H1 (cell line): ENCODE results near the gene ACADSB. TPM values are rescaled to one million over a fixed set of nuclear protein-coding genes. Genes with fewer than 3 reads are reported as not detected.

Source experiments
- CTCF ChIA-PET: fragments of 300-600 bp; sonication (Branson Sonifier 250); formaldehyde crosslinking; loops from one replicate; lab custom pipeline; 2021; ENCODE audit not compliant: partially characterized antibody; lab: Charles Lee
- POLR2A ChIA-PET: fragments of 300-600 bp; sonication (Branson Sonifier 250); formaldehyde crosslinking; loops from one replicate; lab custom pipeline; 2021; ENCODE audit warnings: inconsistent platforms; ENCODE audit not compliant: partially characterized antibody; lab: Charles Lee
- DNase-seq, 2 experiments: peaks; one replicate each; pipeline versions ENCODE4 v3.0.0 to v3.0.0-alpha.2; 2010 to 2022; ENCODE audit warnings: low spot score in 2 of 2, low read depth in 1 of 2, mixed read lengths in 1 of 2
- FAIRE-seq: peaks from 2 replicates; lab custom pipeline; 2011; peaks lifted over from hg19 to GRCh38; lab: Jason Lieb, UNC
- H2AFZ ChIP-seq: 2 replicates; pipeline ENCODE4 v1.8.1; 2012; ENCODE audit warnings: low read length, inconsistent platforms
- H2AK5ac ChIP-seq: 2 replicates; pipeline ENCODE4 v1.6.1; 2013; ENCODE audit warnings: low read depth, low read length
- H2BK120ac ChIP-seq: replicated peaks from 2 replicates; pipeline ENCODE3; 2013; ENCODE audit warnings: low read depth, low read length, inconsistent platforms
- H2BK12ac ChIP-seq: 2 replicates; pipeline ENCODE4 v1.6.1; 2013; ENCODE audit warnings: low read depth, low read length
- H2BK15ac ChIP-seq: 2 replicates; pipeline ENCODE4 v1.6.1; 2013; ENCODE audit warnings: low read length
- H2BK20ac ChIP-seq: 2 replicates; pipeline ENCODE4 v1.6.1; 2013; ENCODE audit warnings: low read length
- H2BK5ac ChIP-seq: 2 replicates; pipeline ENCODE4 v1.6.1; 2013; ENCODE audit warnings: low read depth, low read length
- H3K14ac ChIP-seq: 2 replicates; pipeline ENCODE4 v1.6.1; 2013; ENCODE audit warnings: inconsistent platforms; ENCODE audit not compliant: insufficient read length
- H3K18ac ChIP-seq: 2 replicates; pipeline ENCODE4 v1.6.1; 2013; ENCODE audit warnings: low read length; ENCODE audit errors: extremely low read depth
- H3K23ac ChIP-seq: 2 replicates; pipeline ENCODE4 v1.6.1; 2013; ENCODE audit warnings: inconsistent platforms; ENCODE audit not compliant: insufficient read length
- H3K23me2 ChIP-seq: 2 replicates; pipeline ENCODE4 v1.6.1; 2013; ENCODE audit warnings: low read depth, low read length
- H3K27ac ChIP-seq: 2 replicates; pipeline ENCODE4 v1.6.1; 2011; ENCODE audit warnings: low read depth, low read length, inconsistent platforms
- H3K27me3 ChIP-seq, 4 experiments: replicated peaks in 1 of 4; 1 replicate in 1 of 4; 2 replicates in 3 of 4; pipeline versions ENCODE4 v1.6.1 to v1.8.1; 2011 to 2013; ENCODE audit warnings: low read length in 3 of 4, mild to moderate bottlenecking in 3 of 4, inconsistent platforms in 2 of 4, mixed read lengths in 2 of 4, moderate library complexity in 1 of 4; ENCODE audit not compliant: control insufficient read depth in 3 of 4, insufficient read depth in 3 of 4; ENCODE audit errors: extremely low read depth in 1 of 4
- H3K36me3 ChIP-seq, 4 experiments: 2 replicates each; pipeline versions ENCODE4 v1.6.1 to v1.8.1; 2011 to 2013; ENCODE audit warnings: mild to moderate bottlenecking in 4 of 4, low read length in 3 of 4, moderate library complexity in 2 of 4, control low read depth in 1 of 4, inconsistent platforms in 1 of 4; ENCODE audit not compliant: insufficient read depth in 4 of 4, control insufficient read depth in 2 of 4
- H3K4ac ChIP-seq: replicated peaks from 2 replicates; pipeline ENCODE3; 2013; ENCODE audit warnings: low read length, low read depth, mixed read lengths, inconsistent platforms; ENCODE audit not compliant: insufficient read length
- H3K4me1 ChIP-seq, 4 experiments: replicated peaks in 1 of 4; 1 replicate in 1 of 4; 2 replicates in 3 of 4; pipeline versions ENCODE4 v1.6.1 to v1.8.1; 2011 to 2013; ENCODE audit warnings: low read length in 3 of 4, inconsistent platforms in 2 of 4, mixed read lengths in 1 of 4; ENCODE audit not compliant: insufficient read depth in 4 of 4, control insufficient read depth in 3 of 4
- H3K4me2 ChIP-seq, 2 experiments: 2 replicates each; pipeline versions ENCODE4 v1.6.1 to v1.8.1; 2011 to 2013; ENCODE audit warnings: low read depth in 2 of 2, low read length in 2 of 2, control low read depth in 1 of 2, inconsistent platforms in 1 of 2, mild to moderate bottlenecking in 1 of 2; ENCODE audit not compliant: insufficient read depth in 1 of 2
- H3K4me3 ChIP-seq, 4 experiments: fragments of 200-600, 300-600 bp in 1 of 4; sonication (generic), shearing (Covaris generic), sonication (Bioruptor Twin) in 1 of 4; 2 replicates each; pipeline versions ENCODE4 v1.5.1 to v1.8.1; 2011 to 2016; ENCODE audit warnings: low read length in 4 of 4, low read depth in 3 of 4, control low read depth in 2 of 4, inconsistent platforms in 2 of 4, mild to moderate bottlenecking in 2 of 4, mixed read lengths in 1 of 4, moderate library complexity in 1 of 4; ENCODE audit not compliant: insufficient read depth in 2 of 4; ENCODE audit errors: extremely low read depth in 1 of 4
- H3K56ac ChIP-seq: replicated peaks from 2 replicates; pipeline ENCODE3; 2013; ENCODE audit warnings: low read depth, mild to moderate bottlenecking, mixed read lengths, low read length, inconsistent platforms; ENCODE audit not compliant: insufficient read length
- H3K79me1 ChIP-seq: 2 replicates; pipeline ENCODE4 v1.6.1; 2013; ENCODE audit warnings: low read depth, low read length, control low read depth
- H3K79me2 ChIP-seq, 2 experiments: 2 replicates each; pipeline versions ENCODE4 v1.6.1 to v1.8.1; 2012 to 2013; ENCODE audit warnings: low read length in 2 of 2, mild to moderate bottlenecking in 2 of 2, inconsistent platforms in 1 of 2; ENCODE audit not compliant: insufficient read depth in 2 of 2, control insufficient read depth in 1 of 2
- H3K9ac ChIP-seq, 4 experiments: replicated peaks in 1 of 4; 1 replicate in 1 of 4; 2 replicates in 3 of 4; pipeline versions ENCODE4 v1.6.1 to v1.8.1; 2011 to 2013; ENCODE audit warnings: low read depth in 3 of 4, low read length in 3 of 4, control low read depth in 2 of 4, mild to moderate bottlenecking in 2 of 4, moderate library complexity in 2 of 4, inconsistent platforms in 1 of 4; ENCODE audit errors: extremely low read depth in 1 of 4
- H3K9me3 ChIP-seq, 2 experiments: 2 replicates each; pipeline versions ENCODE4 v1.6.1 to v1.8.1; 2012 to 2013; ENCODE audit warnings: mild to moderate bottlenecking in 2 of 2, moderate library complexity in 2 of 2, control low read depth in 1 of 2, inconsistent platforms in 1 of 2, low read depth in 1 of 2, low read length in 1 of 2, mixed read lengths in 1 of 2; ENCODE audit not compliant: insufficient read depth in 2 of 2
- H4K20me1 ChIP-seq, 2 experiments: replicated peaks in 1 of 2; 2 replicates each; pipeline versions ENCODE3 to v1.8.1; 2011 to 2013; ENCODE audit warnings: inconsistent platforms in 2 of 2, low read length in 2 of 2, mild to moderate bottlenecking in 1 of 2; ENCODE audit not compliant: insufficient read depth in 2 of 2, control insufficient read depth in 1 of 2
- H4K5ac ChIP-seq: 2 replicates; pipeline ENCODE4 v1.6.1; 2013; ENCODE audit warnings: low read length, low read depth, mixed read lengths, inconsistent platforms; ENCODE audit not compliant: insufficient read length
- H4K8ac ChIP-seq: 2 replicates; pipeline ENCODE4 v1.8.0; 2013; ENCODE audit warnings: mild to moderate bottlenecking, moderate library complexity, low read length, inconsistent platforms; ENCODE audit not compliant: insufficient read depth; ENCODE audit errors: extremely low read depth
- H4K91ac ChIP-seq: replicated peaks from 2 replicates; pipeline ENCODE3; 2013; ENCODE audit warnings: low read length, mixed read lengths, inconsistent platforms; ENCODE audit not compliant: insufficient read length
- SP1 ChIP-seq: IDR thresholded peaks from 2 replicates; pipeline ENCODE4 v1.6.1; 2011; ENCODE audit warnings: low read depth, low read length
- WGBS, 2 experiments: shearing (Covaris generic) in 1 of 2; methylation state at CpG; one replicate each; pipeline versions ENCODE4 v1.1.6 to v1.1.7; 2013 to 2015; ENCODE audit warnings: low lambda C conversion rate in 2 of 2, mixed read lengths in 2 of 2, inconsistent platforms in 1 of 2, low coverage in 1 of 2, missing lambda C conversion rate in 1 of 2; ENCODE audit not compliant: insufficient replicate concordance in 2 of 2, insufficient coverage in 1 of 2, insufficient read length in 1 of 2; ENCODE audit errors: extremely low coverage in 1 of 2, missing lambda C conversion rate in 1 of 2; 5-methylcytosine and 5-hydroxymethylcytosine counted together
- polyA plus RNA-seq, 7 experiments: library from polyadenylated mRNA; depleted of rRNA in 3 of 7; stranded (reverse) in 5 of 7; unstranded in 2 of 7; fragments of >200 nt in 5 of 7; fragments of 200-250 nt in 2 of 7; gene quantifications; 1 replicate in 5 of 7; 2 replicates in 1 of 7; 4 replicates in 1 of 7; pipeline versions ENCODE4 v1.2.1 to v1.2.3, GENCODE V29; 2011 to 2013; ENCODE audit warnings: missing spikeins in 2 of 7, mixed read lengths in 2 of 7
- total RNA-seq: library from RNA; stranded (reverse); fragmentation: NEBNext Ultra II Directional; extraction: Animal tissue kit (Norgen Biotek cat#: 25700); gene quantifications from 2 replicates; pipeline ENCODE4 v1.2.1, GENCODE V29; 2021

The ACADSB gene
- total and polyA plus RNA-seq, 2 of the 8 experiments (the other 6 are each of a cell fraction or from before 2014, with no cell fraction given) = 5.6 to 11.2 TPM

DNA sequence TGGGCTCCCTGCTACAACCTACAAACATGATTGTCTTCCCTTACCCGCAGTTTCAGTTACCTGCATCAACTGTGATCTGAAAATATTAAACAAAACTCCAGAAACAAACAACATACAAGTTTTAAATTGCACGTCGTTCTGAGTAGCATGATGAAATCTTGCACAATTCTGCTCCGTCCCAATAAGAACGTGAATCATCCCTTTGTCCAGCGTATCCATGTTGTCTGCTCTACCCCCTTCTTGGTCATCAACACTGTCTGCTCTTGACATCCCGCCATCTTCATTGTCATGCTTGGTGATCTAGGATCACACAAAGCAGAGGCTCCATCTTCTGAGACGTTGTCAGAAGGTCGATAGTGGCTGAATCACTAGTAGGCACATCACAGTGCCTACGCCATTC, 53.9 kb downstream of the ACADSB start:
- H4K20me1 ChIP-seq = no peaks in the 10 kb centered on the region
- H2BK15ac ChIP-seq = no peak overlapping the region
- no peaks in the 10 kb centered on the region for H3K79me2 ChIP-seq
- no peak overlapping the region for H3K56ac ChIP-seq
- no peak overlapping the region for H2BK5ac ChIP-seq
- no peaks in the 10 kb centered on the region for H3K79me1 ChIP-seq
- H2AFZ ChIP-seq = no peak overlapping the region
- no peak overlapping the region for H3K9ac ChIP-seq
- H3K9me3 ChIP-seq = no peaks in the 10 kb centered on the region
- peak overlapping the region; percentile 57 for H3K4ac ChIP-seq
- WGBS, 2 experiments = 80% methylated on average over 10 of the region's 10 CpGs; no CpG with 5 or more reads in 1 of the 2 experiments
- H3K4me3 ChIP-seq = no peak overlapping the region
- H3K23ac ChIP-seq = no peak overlapping the region
- H3K23me2 ChIP-seq = no peaks in the 10 kb centered on the region
- no peaks in the 10 kb centered on the region for H3K4me1 ChIP-seq
- no peak overlapping the region for H2BK120ac ChIP-seq
- no peaks in the 10 kb centered on the region for H3K27me3 ChIP-seq
- H2BK20ac ChIP-seq = no peak overlapping the region
- CTCF ChIA-PET = interaction anchor here (1.3 kb wide), 1 partner anchor 20 kb away, joined by 3 read pairs; no protein-coding TSS in a partner anchor
- no peak overlapping the region for H3K14ac ChIP-seq
- no peak overlapping the region for H2BK12ac ChIP-seq
- H4K91ac ChIP-seq = no peak overlapping the region
- no peaks in the 10 kb centered on the region for H3K36me3 ChIP-seq
- FAIRE-seq = no peak
- no peak overlapping the region for H4K5ac ChIP-seq
- H2AK5ac ChIP-seq = no peak overlapping the region
- POLR2A ChIA-PET = no interaction called here
- no peak for DNase-seq
- no peak overlapping the region for H4K8ac ChIP-seq
- no peak overlapping the region for H3K27ac ChIP-seq
- no peak overlapping the region for H3K4me2 ChIP-seq
- no peak overlapping the region; the same call in 1 of the 2 replicates for H3K18ac ChIP-seq
- no peak for TF ChIP-seq SP1
